Limb (tissue), 2 donors: ENCODE data around the gene AP3S2.

ENCODE experiments used
- DNase-seq, 2 donors: peaks; one replicate each; pipeline ENCODE4 v3.0.0-alpha.2; 2016; ENCODE audit errors: extremely low spot score in 2 of 2

Gene AP3S2

GRCh38 chr15:89814112-89814742 lies 79.6 kb downstream of the AP3S2 start:
- DNase-seq, result no peak

- DNase-seq, result peak in 1 of 2 donors; percentile 16
These were observed 80.2 kb downstream of the AP3S2 start for GRCh38 chr15:89813381-89814111.

DNA sequence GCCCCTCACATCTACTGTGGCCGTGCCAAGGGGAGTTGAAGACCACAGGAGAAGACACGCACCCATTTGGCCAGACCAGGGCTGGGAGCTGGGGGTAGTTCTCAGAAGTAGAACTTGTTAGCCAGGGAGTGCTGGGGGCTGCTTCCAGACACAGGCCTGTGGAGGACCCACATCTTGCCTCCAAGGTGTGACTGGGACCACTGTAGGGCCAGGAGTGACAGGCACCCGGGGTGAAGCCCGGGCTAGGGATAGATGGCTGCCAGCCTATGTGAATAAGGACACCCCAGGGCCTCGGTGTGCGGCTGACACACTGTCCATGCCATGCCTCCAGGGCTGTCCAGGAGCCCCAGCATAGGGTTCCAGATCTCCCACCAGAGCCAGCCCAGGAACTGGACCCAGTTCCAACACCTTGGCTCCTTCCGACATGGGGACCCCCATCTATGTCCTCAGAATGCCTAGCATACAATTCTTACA lies 80.9 kb downstream of the AP3S2 start:
- DNase-seq, result peak in 1 of 2 donors; percentile 22

GRCh38 chr15:89812011-89812846 lies 81.6 kb downstream of the AP3S2 start:
- peak in 1 of 2 donors; percentile 20 for DNase-seq

DNA sequence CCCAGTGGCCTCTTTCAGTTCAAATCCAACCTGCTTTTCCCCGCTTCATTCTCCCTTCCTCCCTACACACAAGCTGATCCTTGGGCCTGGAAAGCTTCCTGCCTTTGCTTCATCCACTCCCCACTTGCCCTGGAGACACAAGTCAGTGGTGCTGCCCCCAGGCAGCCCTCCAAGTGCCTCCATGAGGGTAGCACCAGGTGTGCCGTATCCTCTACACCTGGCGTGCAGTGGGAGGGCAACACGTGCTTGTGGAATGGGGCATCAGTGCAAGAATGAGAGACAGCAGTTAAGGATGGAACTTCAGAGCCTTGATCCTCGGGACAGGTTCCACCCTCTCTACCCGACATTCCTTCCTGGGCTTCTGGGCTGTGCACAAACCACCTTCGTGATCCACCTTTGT lies 83.0 kb downstream of the AP3S2 start:
- peak in 1 of 2 donors; percentile 25 for DNase-seq

- no peak for DNase-seq
These were observed 84.0 kb downstream of the AP3S2 start for GRCh38 chr15:89809787-89810148.

DNA sequence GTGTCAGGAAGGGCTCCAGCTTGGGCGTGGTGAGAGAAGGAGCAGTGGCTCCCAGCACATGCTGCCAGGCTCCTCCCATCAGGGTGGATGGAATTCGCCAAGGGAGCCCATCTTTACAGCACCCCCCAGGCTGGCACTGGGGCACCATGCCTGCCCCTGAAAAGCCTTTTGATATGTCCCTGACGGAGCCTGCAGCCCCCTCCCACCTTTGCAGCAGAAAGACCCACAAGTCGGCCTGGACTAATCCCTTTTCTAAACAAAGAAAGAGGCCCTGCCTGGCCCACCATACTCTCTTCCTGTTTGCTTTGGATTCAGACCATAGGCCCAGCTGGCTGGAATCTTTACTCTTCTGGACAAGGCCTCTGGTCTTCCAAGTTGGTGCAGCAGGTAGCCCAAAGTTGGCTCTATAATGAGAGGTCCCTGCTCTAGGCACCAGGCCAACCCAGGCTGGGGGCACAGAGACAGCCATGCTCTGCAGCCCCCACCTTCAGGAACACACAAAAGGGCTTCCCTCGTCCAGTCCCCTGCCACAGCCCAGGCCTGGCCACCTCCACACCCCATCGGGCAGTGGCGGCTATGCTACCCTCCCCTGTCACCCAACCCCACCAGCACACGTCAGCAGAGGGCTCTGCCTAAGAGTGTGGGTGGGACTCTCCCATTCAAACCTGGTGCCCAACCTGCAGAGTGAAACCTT lies 84.6 kb downstream of the AP3S2 start:
- DNase-seq, result peak in 1 of 2 donors; percentile 25

DNA sequence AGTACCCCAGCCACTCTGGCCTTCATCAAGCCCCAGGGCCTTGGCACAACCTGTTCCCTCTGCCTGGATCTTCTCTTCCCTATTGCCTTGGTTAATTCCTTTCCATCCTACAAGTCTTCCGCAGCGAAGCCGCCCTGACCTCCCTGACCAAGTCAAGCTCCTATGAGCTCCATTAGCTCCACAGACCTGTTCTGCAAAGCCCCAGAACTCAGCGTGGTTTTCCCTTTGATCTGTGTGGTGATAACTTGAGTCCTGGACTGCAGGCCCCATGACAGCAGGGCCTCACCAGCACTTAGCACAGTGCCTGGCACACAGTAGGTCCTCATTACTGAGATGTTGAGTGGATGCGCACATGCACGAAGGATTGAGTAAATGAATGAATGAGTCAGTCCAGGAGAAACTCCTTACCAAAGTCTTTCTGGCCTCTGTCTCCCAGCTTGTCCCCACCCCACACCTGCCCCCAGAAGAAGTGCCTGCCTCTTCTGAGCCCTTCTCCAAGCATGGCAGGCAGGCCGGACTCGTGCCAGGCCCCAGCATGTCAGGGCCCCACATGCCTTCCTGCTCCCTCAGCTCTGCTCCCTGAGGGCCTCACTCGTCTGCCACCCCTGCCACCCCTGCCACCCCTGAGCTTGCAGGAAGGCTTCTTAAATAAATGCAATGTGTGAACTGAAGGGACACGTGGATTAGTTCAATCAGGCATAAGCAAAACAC lies 85.5 kb downstream of the AP3S2 start:
- peak in 1 of 2 donors; percentile 14 for DNase-seq

GRCh38 chr15:89807689-89808088 lies 86.1 kb downstream of the AP3S2 start:
- DNase-seq, result no peak

- peak in 1 of 2 donors; percentile 18 for DNase-seq
These were observed 86.9 kb downstream of the AP3S2 start for GRCh38 chr15:89806559-89807550.

- peak in 1 of 2 donors; percentile 18 for DNase-seq
These were observed 87.6 kb downstream of the AP3S2 start for GRCh38 chr15:89806210-89806558.

DNA sequence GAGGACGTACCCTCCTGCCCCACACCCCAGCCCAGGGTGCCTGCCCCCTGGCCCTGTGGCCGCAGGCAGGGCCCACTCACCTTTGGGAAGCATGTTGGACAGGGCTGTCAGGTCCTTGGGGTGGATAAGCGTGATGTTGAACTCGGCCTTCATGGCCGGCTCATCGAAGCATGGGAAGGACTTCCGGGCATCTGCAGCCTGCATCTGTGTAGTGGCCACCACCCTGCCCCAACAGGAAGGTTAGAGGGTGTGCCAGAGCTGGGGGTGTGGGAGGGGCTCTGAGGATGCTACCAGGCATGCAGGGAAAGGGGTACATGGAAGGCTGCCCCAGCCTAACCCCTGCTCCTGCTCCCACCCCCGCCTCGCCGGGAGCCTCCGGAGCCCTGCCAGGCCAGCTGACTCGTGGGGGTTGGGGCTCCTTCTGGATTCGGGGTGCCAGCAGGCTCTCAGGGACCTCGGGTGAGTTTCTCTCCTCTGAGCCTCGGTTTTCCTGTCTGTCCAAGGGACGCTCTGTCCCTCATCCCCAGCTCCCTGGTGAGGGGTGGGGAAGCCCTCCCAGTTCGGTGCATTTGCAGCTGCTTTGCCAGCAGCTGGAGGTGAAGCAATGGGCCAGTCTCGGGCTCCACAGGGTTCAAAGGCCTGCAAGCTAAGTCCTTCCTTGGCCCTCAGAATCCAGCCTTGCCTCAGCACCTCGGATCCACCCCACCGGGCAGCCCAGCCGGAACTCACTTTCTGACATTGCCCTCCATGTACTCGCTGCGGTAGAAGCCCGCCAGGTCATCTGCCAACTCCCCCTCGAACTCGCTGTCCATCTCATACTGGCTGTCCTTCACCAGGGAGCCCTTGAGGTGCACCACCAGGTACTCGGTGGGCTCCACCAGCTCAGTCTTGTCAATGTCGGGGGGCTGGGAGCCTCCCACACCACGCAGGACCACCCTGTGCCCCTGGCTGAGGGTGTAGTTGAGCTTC lies 88.3 kb downstream of the AP3S2 start:
- peak in 1 of 2 donors; percentile 21 for DNase-seq

- peak in 1 of 2 donors; percentile 16 for DNase-seq
These were observed 89.6 kb downstream of the AP3S2 start for GRCh38 chr15:89803941-89804800.

- DNase-seq, result peak in 1 of 2 donors; percentile 18
These were observed 90.6 kb downstream of the AP3S2 start for GRCh38 chr15:89802986-89803824.

DNA sequence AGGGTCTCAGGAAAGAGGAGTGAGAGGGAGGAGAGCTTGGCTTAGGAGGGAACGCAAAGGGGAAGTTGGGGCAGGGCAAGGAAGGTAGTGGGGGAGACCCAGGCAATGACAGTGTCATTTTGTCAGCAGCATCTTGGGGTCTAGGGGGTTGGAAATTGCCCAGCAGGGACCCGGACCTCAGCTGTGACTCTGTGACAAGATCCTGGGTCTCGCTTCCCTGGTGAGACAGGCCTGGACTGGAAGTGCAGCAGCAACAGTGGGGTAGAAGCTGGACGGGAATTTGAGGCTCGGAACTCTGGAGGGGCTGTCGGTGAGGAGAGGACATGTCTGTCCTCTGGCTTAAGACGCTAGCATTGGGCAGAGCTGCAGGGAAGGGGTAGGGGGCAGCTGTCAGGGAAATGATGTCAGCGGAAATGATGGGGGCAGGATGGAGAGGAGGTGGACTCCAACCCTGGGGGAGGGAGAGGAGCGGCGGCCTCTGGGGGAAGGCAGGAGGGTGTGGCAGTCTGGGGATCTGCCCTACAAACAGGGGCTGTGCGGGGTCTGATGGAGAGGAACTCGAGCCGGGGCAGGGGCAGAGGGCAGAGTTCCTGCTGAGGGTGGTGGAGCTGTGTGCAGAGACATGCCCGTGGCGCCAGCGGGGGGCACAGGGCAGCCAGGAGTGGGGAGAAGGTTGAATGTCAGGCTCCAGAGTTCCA lies 91.4 kb downstream of the AP3S2 start:
- peak in 1 of 2 donors; percentile 27 for DNase-seq
